Astrocyte of the spinal cord (primary cell): ENCODE data around the gene PTPRD.

Experiments used
- DNase-seq: peaks from one replicate; pipeline ENCODE4 v3.0.0; 2011; ENCODE audit warnings: low read depth, low spot score
- H3K4me3 ChIP-seq: 2 replicates; pipeline ENCODE4 v1.5.1; 2011; ENCODE audit warnings: low read depth, mild to moderate bottlenecking, low read length, moderate library complexity
- in situ Hi-C: cut with HindIII; loops from 2 replicates; pipeline ENCODE4 v1.10.0; 2017; ENCODE audit warnings: low sequenced_read_pairs
- TF ChIP-seq, protein P1 (sequence below): IDR thresholded peaks from 2 replicates; pipeline ENCODE4 v1.5.1; 2012; ENCODE audit warnings: low read depth, mild to moderate bottlenecking, low read length, inconsistent platforms

Gene PTPRD

DNA sequence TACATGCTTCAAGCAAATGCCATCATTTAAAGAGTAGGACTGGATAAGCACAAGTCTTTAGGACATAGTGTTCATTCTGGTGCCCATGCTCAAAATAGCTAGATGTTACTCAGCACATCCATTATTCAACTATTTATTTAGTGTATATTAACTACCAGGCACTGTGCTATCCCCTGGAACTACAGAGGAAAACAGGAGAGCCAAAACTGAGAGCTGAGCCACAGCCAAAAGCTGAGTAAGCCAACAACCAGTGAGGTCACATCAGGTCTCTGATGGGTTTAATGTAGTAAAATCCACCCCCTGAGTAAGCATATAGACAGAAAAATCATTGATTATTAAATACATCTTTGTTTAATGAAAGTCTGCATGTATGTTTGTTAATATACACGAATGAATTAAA is 2343.9 kb downstream of the PTPRD start:
- no peak overlapping the region for H3K4me3 ChIP-seq
- TF ChIP-seq, protein P1, sequence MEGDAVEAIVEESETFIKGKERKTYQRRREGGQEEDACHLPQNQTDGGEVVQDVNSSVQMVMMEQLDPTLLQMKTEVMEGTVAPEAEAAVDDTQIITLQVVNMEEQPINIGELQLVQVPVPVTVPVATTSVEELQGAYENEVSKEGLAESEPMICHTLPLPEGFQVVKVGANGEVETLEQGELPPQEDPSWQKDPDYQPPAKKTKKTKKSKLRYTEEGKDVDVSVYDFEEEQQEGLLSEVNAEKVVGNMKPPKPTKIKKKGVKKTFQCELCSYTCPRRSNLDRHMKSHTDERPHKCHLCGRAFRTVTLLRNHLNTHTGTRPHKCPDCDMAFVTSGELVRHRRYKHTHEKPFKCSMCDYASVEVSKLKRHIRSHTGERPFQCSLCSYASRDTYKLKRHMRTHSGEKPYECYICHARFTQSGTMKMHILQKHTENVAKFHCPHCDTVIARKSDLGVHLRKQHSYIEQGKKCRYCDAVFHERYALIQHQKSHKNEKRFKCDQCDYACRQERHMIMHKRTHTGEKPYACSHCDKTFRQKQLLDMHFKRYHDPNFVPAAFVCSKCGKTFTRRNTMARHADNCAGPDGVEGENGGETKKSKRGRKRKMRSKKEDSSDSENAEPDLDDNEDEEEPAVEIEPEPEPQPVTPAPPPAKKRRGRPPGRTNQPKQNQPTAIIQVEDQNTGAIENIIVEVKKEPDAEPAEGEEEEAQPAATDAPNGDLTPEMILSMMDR, result no peak
- peak; percentile 13 for DNase-seq
- in situ Hi-C loops, result no loop called here

DNA sequence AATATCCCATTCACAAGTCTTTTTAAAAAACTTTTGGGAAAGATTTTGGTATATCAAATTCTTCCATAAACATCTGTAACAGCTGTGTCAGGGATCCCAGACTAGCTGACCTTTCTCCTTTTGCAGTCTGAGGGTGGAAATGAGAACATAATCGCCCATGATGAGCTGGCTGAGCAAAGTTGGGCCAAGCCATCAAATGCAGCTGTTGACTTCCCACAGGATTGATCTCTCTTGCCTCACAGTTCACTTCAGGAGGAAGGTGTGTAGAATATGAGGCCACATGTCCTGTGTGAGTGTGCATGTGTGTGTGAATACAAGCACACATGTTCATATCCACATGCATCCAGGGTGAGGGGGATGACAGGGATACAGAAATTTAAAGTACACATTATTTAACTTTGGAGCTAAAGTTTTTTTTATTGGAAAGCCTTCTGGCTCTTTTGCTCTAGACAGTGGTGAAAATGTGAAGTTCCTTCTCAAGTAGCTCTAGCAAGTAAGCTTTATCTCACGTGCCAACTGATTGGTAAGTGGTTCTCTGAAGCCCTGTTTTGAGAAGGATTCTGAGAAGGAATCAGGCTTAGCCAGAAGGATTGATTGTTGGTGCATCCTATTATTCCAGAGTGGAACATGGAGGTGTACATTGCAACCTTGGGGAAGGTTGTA is 2344.5 kb downstream of the PTPRD start:
- in situ Hi-C loops, result no loop called here
- TF ChIP-seq, protein P1, result no peak
- no peak overlapping the region for H3K4me3 ChIP-seq
- DNase-seq, result no peak

DNA sequence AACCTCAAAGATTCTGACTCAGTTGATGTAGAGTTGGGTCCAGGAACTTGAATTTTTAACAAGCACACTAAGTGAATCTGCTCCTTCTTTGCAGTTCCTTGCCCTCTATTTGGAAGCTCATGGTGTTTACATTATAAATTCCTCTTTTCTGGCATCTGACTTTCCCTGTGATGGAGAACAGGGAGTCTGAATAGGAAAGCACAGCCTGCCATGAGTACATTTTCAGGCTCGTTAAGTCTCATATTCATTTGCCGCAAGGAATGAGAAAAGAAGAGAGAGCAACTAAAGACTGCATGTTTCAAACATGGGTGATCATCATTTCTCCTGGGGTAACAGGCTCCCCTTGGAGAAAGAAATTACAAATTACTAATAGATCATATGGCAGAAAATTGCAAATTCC is 2345.2 kb downstream of the PTPRD start:
- TF ChIP-seq, protein P1, result no peak
- in situ Hi-C loops, result no loop called here
- no peak overlapping the region for H3K4me3 ChIP-seq
- no peak for DNase-seq

DNA sequence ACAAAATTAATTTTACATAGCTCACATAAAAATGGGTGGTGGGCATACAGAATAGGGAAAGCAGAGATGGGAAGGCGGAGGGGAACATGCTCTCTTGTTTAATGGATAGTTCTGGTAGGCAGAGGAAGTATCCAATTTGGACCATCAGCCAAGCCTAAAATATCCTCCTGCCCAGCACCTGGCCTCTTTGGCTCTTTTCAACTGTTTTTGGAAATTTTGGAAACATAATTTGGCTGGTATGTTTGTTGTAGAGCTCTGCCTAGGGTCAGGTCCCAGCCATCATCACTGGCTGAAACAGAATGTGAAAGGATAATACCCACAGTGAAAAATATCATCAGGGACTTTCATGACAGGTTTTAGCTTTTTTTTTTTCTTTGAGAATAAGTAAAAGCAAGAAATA is 2345.9 kb downstream of the PTPRD start:
- in situ Hi-C loops, result no loop called here

DNA sequence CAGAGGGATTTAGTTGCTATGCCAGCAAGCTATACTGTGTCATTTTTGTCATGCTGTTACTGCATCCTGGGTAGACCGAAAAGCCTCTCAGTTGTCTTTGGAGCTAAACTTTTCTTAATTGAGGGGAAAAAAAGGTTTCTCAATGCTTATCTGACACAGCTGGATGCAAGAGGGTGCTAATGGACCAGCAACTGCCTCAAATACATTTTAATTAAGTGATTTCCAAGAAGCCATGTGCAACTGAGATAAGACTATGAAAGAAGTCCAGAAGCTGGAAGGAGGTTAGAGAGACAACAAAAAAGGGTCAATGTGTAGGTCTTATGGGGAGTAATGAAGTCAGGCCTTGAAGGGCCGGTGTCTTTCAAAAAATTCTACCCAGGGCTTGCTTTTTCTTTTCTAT is 2347.5 kb downstream of the PTPRD start:
- DNase-seq, result no peak
- H3K4me3 ChIP-seq, result no peak overlapping the region
- TF ChIP-seq, protein P1, result no peak
- in situ Hi-C loops, result no loop called here

More for the DNA sequence above, 2345.9 kb downstream of the PTPRD start:
- DNase-seq, result no peak
- TF ChIP-seq, protein P1, result no peak
- H3K4me3 ChIP-seq, result no peak overlapping the region
